Fibroblast of peridontal ligament (primary cell): ENCODE measurements around the gene RMND5A.

Experiments
- DNase-seq: peaks from one replicate; pipeline ENCODE4 v3.0.0-alpha.2; 2010; ENCODE audit errors: extremely low read depth

Gene RMND5A

GRCh38 chr2:86765310-86765695 lies 45.2 kb downstream of the RMND5A start:
- no peak for DNase-seq

GRCh38 chr2:86768189-86768949 lies 48.3 kb downstream of the RMND5A start:
- no peak for DNase-seq

GRCh38 chr2:86769838-86770237 lies 49.7 kb downstream of the RMND5A start:
- DNase-seq = no peak

DNA sequence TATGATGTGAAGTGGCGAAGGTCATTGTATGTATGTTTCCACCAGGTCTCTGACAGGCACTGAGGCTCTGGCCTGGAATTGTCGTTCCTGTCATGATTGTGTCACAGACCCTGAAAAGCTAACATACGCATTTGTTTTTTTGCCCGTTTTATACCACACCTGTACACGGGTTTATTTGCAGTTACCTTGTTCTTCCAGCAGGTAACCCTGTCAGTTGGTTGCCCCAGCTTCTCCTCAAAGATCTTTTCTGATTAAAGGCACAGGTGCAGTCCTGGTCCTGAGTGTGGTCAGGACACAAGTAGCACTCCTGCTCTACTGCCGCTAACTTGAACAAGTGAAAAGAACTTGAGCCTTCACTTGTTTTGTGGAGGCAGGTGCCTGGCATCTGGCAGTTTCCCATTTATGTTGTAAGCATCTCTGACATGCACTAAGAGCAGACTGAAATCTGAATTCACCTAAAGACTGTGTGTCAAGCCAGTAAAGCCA lies 50.8 kb downstream of the RMND5A start:
- DNase-seq = no peak

DNA sequence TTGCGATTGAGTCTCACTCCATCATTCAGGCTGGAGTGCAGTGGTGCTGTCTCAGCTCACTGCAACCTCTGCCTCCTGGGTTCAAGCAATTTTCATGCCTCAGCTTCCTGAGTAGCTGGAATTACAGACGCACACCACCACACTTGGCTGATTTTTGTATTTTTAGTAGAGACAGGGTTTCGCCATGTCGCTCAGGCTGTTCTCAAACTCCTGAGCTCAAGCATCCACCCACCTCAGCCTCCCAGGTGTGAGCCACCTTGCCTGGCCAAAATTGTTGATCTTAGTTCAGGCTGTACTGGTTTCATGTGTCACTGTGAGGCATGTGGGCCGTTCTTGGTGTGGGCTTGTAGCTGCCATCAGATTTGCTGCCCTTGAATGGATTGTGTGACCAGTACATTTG lies 52.5 kb downstream of the RMND5A start:
- no peak for DNase-seq

DNA sequence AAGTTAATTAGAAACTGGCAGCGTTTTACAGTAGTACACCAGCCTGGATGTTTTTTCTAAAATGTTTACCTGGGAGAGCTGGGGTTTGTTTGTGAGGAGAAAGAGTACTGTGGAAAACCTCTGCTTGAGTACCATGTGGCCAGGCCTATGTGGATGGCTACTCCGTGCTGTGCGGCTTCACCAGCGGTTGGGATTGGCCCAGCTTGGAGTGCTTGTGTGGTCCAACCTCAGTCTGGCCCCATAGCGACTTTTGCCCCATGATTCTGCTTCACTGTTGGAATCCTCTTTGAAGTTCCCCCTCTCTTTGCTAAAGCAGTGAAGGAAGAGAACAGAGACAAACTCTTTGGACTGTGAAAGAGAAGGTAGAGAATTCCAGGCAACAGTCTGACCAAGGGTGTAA lies 54.8 kb downstream of the RMND5A start:
- no peak for DNase-seq

GRCh38 chr2:86775338-86775737 lies 55.2 kb downstream of the RMND5A start:
- no peak for DNase-seq

DNA sequence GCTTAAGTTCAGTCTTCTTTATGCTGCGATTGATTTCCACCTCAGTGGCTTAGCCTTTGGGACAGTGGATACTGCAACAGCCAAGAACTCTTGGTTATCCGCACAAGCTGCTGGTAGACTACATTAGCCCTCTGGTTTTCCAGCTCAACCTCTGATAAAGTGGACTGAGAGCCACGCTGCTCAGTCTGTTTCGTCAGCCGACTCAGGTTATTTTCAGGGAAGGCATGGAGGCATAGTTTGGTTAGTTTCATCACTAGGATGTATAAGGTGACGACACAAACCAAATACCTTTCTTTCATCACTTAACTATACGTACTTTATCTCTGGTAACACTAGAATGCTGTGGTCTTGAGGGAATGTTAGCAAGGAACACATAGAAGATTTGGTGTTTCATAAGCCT lies 56.4 kb downstream of the RMND5A start:
- DNase-seq = no peak

DNA sequence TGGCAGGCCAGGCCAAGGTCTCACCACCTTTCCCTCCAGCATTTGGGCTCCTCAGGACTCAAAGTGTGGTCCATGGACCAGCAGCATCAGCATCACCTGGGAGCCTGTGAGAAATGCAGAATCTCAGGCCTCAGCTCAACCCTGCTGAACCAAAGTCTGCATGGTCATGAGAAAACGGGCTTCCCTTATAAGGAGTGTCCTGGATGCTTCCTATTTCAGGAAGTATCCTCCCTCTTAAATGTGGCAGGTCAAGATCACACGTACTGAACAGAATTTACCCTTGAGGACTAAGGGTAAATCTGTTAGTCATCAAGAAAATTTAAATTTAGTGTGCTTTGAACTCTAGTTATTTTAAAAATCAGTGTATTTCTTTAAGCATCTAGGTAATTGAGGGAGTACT lies 58.9 kb downstream of the RMND5A start:
- no peak for DNase-seq

- no peak for DNase-seq
Observed at GRCh38 chr2:86779971-86780370, 59.9 kb downstream of the RMND5A start.

GRCh38 chr2:86781363-86781762 lies 61.3 kb downstream of the RMND5A start:
- DNase-seq = no peak

DNA sequence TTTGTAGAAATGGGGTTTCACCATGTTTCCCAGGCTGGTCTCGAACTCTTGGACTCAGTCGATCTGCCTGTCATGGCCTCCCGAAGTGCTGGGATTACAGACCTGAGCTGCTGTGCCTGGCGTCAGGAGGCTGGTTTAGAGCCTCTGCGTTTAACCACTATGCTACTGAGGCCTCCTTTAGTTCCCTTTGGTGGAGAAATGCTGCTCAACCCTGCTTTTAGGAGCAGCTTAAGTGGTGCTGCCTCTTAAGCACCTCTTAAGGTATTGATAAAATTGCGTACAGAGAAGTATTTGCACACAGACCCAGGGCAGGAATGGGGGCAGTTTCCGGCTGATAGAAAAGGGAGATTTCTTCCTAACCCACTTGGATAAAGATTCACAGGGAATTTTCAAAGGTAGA lies 62.7 kb downstream of the RMND5A start:
- no peak for DNase-seq

- DNase-seq = no peak
Observed at GRCh38 chr2:86783615-86784339, 63.7 kb downstream of the RMND5A start.

- no peak for DNase-seq
Observed at GRCh38 chr2:86785456-86785855, 65.4 kb downstream of the RMND5A start.

GRCh38 chr2:86786001-86786536 lies 66.0 kb downstream of the RMND5A start:
- no peak for DNase-seq

- DNase-seq = no peak
Observed at GRCh38 chr2:86787736-86788135, 67.6 kb downstream of the RMND5A start.

- DNase-seq = no peak
Observed at GRCh38 chr2:86788165-86788564, 68.1 kb downstream of the RMND5A start.

DNA sequence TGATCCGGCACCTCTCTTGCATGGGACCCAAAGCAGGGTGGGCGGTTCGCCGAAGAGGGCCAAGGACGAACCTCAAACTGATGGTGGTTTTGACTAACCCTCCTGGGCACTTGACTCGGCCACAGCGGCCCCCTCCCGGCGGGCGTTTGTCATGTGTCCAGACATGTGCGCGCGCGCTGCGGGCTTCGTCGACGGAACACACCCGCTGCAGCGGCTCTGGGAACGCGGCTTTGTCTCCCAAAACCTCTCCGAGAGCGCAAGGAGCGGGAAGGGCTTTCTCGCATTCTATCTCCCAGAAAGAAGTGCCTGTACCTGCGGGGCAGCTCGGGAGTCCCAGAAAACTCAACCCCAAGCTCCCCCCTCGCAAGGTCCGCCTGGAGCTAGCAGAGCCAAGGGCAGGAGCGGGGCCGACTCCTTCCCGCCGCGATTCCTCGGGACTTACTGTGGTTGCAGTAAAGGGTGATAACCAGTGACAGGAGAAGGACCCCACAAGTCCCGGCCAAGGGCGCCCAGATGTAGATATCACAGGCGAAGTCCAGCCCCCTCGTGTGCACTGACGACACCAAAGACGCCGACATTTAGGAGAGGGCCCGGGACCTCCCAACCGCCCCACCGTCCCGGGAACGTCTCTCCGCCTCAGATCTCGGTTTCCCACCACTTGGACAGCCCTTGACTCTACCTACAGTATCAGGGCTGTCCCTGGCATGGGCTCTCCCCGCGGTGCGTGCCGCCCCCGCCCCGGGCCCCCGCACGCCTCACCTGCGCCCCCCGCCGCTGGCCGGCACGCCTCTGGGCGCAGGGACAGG lies 69.0 kb downstream of the RMND5A start:
- DNase-seq = no peak

DNA sequence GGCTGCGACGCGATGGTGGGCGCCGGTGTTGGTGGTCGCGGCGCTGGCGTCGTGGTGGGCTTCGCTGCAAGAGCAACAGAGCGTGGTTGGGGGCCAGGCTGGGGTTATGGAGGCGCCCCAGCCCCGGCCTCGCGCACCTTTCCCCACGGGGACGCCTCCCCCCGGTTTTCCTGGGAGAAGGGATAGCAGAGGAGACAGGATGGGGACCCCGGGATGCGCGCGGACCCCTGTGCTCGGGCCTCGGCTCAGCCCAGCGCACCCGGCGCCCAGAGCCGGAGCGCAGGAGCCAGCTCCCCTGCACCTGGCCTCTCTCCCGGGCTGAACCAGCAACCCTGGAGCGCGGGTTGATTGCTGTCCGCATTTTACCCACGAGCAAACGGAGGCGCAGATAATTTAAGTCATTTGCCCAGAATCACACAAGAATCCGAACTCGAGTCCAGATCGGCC lies 69.6 kb downstream of the RMND5A start:
- no peak for DNase-seq

DNA sequence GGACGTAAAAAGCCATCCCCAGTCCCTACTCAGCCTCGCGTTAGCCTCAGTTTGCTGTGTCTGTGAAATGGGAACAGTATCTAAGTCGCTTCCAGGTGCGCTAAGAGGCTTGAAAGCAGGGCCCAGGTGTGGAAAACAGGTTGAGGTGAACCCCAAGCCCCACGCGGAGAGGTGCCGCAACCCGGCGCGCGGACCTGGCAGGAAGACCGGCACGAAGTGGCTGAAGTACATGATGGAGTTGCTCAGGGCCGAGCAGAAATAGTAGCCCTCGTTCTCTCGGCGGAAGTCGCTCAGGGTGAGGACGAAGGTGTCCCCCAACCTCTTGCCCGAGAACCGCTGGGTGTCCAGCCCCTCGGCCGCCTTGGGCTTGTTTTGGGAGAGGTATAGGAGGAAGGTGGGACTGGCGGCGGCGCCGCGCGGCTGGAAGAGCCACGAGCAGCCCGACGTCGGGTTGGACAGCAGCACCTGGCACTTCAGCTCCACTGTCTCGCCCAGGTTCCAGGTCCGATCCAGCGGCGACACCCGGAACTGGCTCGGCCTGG lies 70.1 kb downstream of the RMND5A start:
- DNase-seq = no peak

- DNase-seq = peak; percentile 8
Observed at GRCh38 chr2:86790676-86791572, 70.8 kb downstream of the RMND5A start, which contains the start of gene CD8A. CD8A (minus strand) TSS chr2:86790913; CDS start chr2:86790825, 88 bp downstream.
